ENCODE data around the gene CNNM3.
"Not testable (repeated sequence)": the region's sequence is repeated elsewhere in the genome, so short reads cannot be mapped to it uniquely, and the experiment has no call there.

Gene CNNM3

DNA sequence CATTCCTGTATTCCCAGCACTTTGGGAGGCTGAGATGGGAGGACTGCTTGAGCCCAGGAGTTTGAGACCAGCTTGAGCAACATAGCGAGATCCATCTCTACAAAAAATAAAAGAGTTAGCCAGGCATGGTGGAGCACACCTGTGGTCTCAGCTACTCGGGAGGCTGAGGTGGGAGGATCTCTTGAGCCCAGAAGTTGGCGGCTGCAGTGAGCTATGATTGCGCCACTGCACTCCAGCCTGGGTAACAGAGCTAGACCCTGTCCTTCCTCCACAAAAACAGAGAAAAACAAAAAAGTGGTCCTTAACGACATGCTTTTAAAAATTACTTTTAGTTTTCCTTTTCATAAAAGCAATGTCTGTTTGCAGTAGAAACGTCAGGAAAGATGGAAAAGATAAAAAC is 19.6 kb upstream of the CNNM3 start:
- H3K4me1 ChIP-seq (ENCODE audit: control insufficient read depth, insufficient read depth, low read depth, low read length); H4K8ac ChIP-seq (ENCODE audit: low read length); H2BK12ac ChIP-seq (ENCODE audit: low read length in 2 of 2); H2BK120ac ChIP-seq (ENCODE audit: low read depth, low read length); H3K23ac ChIP-seq (ENCODE audit: low read length in 2 of 2); H3K18ac ChIP-seq (ENCODE audit: low read depth in 1 of 2, low read length in 2 of 2); H3K9ac ChIP-seq (ENCODE audit: low read length); H3K4me2 ChIP-seq (ENCODE audit: low read length, poor library complexity, severe bottlenecking); DNase-seq; H2BK5ac ChIP-seq (ENCODE audit: low read depth, low read length, poor library complexity, severe bottlenecking); H4K91ac ChIP-seq (ENCODE audit: low read length); H3K14ac ChIP-seq (ENCODE audit: low read length in 2 of 2); H3K27me3 ChIP-seq (ENCODE audit: control insufficient read depth in 1 of 2, insufficient read depth in 1 of 2, low read length in 2 of 2); H2AFZ ChIP-seq (ENCODE audit: low read depth, low read length); H2BK15ac ChIP-seq (ENCODE audit: low read depth, poor library complexity, severe bottlenecking); H3K27ac ChIP-seq (ENCODE audit: low read length, poor library complexity, severe bottlenecking); H3K9me3 ChIP-seq (ENCODE audit: control insufficient read depth, low read length); H3K4ac ChIP-seq (ENCODE audit: low read depth in 1 of 2, low read length in 2 of 2); H3K4me3 ChIP-seq (ENCODE audit: insufficient read depth in 1 of 2, low read depth in 1 of 2, low read length in 2 of 2); H2AK5ac ChIP-seq (ENCODE audit: low read length, severe bottlenecking): not testable (repeated sequence)
- WGBS = 87% methylated on average over 5 of the region's 6 CpGs
- H3K36me3 ChIP-seq (ENCODE audit: control insufficient read depth in 1 of 2, insufficient read depth in 2 of 2, low read depth in 1 of 2, low read length in 2 of 2) = peaks cover 4 to 34% of the 10 kb centered on the region in 2 experiments
- peaks cover 13% of the 10 kb centered on the region for H3K79me1 ChIP-seq (replicated peaks; ENCODE audit: low read length, poor library complexity, severe bottlenecking)

GRCh38 chr2:96797066-96797625 is 18.9 kb upstream of the CNNM3 start:
- Histone ChIP-seq H3K27ac (ENCODE audit: low read length, poor library complexity, severe bottlenecking) (no peak overlapping the region), H2AK5ac (ENCODE audit: low read length, severe bottlenecking) (no peak overlapping the region), H2BK5ac (ENCODE audit: low read depth, low read length, poor library complexity, severe bottlenecking) (no peak overlapping the region), H3K4ac (ENCODE audit: low read depth in 1 of 2, low read length in 2 of 2) (no peak overlapping the region), H3K36me3 (ENCODE audit: control insufficient read depth in 1 of 2, insufficient read depth in 2 of 2, low read depth in 1 of 2, low read length in 2 of 2) (peaks cover 8 to 39% of the 10 kb centered on the region in 2 experiments), H4K8ac (ENCODE audit: low read length) (no peak overlapping the region), H2BK120ac (ENCODE audit: low read depth, low read length) (no peak overlapping the region), H3K9ac (ENCODE audit: low read length) (no peak overlapping the region), H2BK15ac (ENCODE audit: low read depth, poor library complexity, severe bottlenecking) (no peak overlapping the region), H3K79me1 (replicated peaks; ENCODE audit: low read length, poor library complexity, severe bottlenecking) (peaks cover 11% of the 10 kb centered on the region), H3K4me1 (ENCODE audit: control insufficient read depth, insufficient read depth, low read depth, low read length) (peaks cover 5% of the 10 kb centered on the region), H2AFZ (ENCODE audit: low read depth, low read length) (no peak overlapping the region), H3K18ac (ENCODE audit: low read depth in 1 of 2, low read length in 2 of 2) (no peak overlapping the region), H4K91ac (ENCODE audit: low read length) (no peak overlapping the region), H3K9me3 (ENCODE audit: control insufficient read depth, low read length) (no peaks in the 10 kb centered on the region), H3K23ac (ENCODE audit: low read length in 2 of 2) (no peak overlapping the region), H3K4me2 (ENCODE audit: low read length, poor library complexity, severe bottlenecking) (no peak overlapping the region), H3K4me3 (ENCODE audit: insufficient read depth in 1 of 2, low read depth in 1 of 2, low read length in 2 of 2) (no peak overlapping the region), H3K14ac (ENCODE audit: low read length in 2 of 2) (no peak overlapping the region), H3K27me3 (ENCODE audit: control insufficient read depth in 1 of 2, insufficient read depth in 1 of 2, low read length in 2 of 2) (no peaks in the 10 kb centered on the region), H2BK12ac (ENCODE audit: low read length in 2 of 2) (no peak overlapping the region)
- DNase-seq = no peak
- WGBS = 96% methylated on average over 23 of the region's 23 CpGs

DNA sequence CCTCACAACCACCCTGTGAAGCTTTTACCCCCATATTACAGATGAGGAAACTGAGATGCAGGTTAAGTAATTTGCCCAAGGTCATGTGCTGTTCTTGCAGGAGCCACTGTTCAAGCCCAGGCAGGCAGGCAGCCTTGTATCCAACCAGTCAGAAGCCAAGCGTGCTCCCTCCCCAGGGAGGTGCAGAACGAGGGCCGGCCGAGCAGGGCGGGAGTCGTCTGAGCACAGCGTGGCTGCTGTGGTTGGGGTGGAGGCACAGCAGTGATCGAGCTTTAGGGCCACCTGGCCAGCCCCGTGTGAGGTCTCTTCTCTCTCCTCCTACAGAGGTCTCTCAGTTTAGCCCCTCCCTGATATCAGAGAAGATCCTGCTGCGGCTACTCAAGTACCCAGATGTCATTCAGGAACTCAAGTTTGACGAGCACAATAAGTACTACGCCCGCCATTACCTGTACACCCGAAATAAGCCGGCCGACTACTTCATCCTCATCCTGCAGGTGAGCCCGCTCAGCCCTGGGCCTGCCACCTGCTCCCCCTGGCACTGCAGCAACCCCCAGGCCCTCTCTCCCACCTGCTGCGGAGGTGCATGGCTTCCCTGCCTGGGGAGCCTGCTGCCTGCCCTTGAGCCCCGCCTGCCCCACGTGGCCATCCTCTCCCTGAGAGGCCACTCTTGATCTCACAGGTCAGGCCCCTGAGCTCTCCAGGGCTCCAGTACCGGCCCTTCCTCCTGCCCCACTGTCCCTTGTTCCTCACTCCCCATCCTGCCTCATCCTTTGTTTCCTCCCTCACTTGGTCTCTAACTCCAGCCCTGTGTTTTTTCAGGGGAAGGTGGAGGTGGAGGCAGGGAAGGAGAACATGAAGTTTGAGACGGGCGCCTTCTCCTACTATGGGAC is 17.1 kb upstream of the CNNM3 start:
- no peaks in the 10 kb centered on the region for H3K27me3 ChIP-seq (ENCODE audit: control insufficient read depth in 1 of 2, insufficient read depth in 1 of 2, low read length in 2 of 2)
- H3K4me3 ChIP-seq (ENCODE audit: insufficient read depth in 1 of 2, low read depth in 1 of 2, low read length in 2 of 2) = no peak overlapping the region
- no peaks in the 10 kb centered on the region for H3K9me3 ChIP-seq (ENCODE audit: control insufficient read depth, low read length)
- H2BK5ac ChIP-seq (ENCODE audit: low read depth, low read length, poor library complexity, severe bottlenecking) = no peak overlapping the region
- H4K91ac ChIP-seq (ENCODE audit: low read length) = no peak overlapping the region
- H3K27ac ChIP-seq (ENCODE audit: low read length, poor library complexity, severe bottlenecking) = no peak overlapping the region
- H3K23ac ChIP-seq (ENCODE audit: low read length in 2 of 2) = no peak overlapping the region
- no peak overlapping the region for H3K4ac ChIP-seq (ENCODE audit: low read depth in 1 of 2, low read length in 2 of 2)
- peaks cover 7% of the 10 kb centered on the region for H3K79me1 ChIP-seq (replicated peaks; ENCODE audit: low read length, poor library complexity, severe bottlenecking)
- peaks cover 7% of the 10 kb centered on the region for H3K4me1 ChIP-seq (ENCODE audit: control insufficient read depth, insufficient read depth, low read depth, low read length)
- no peak overlapping the region for H2AFZ ChIP-seq (ENCODE audit: low read depth, low read length)
- no peak overlapping the region for H2AK5ac ChIP-seq (ENCODE audit: low read length, severe bottlenecking)
- H2BK12ac ChIP-seq (ENCODE audit: low read length in 2 of 2) = no peak overlapping the region
- H2BK120ac ChIP-seq (ENCODE audit: low read depth, low read length) = no peak overlapping the region
- H4K8ac ChIP-seq (ENCODE audit: low read length) = no peak overlapping the region
- no peak overlapping the region for H3K14ac ChIP-seq (ENCODE audit: low read length in 2 of 2)
- H2BK15ac ChIP-seq (ENCODE audit: low read depth, poor library complexity, severe bottlenecking) = no peak overlapping the region
- no peak overlapping the region for H3K4me2 ChIP-seq (ENCODE audit: low read length, poor library complexity, severe bottlenecking)
- 96% methylated on average over 22 of the region's 23 CpGs for WGBS
- peaks cover 13 to 42% of the 10 kb centered on the region in 2 experiments for H3K36me3 ChIP-seq (ENCODE audit: control insufficient read depth in 1 of 2, insufficient read depth in 2 of 2, low read depth in 1 of 2, low read length in 2 of 2)
- DNase-seq = no peak
- no peak overlapping the region for H3K18ac ChIP-seq (ENCODE audit: low read depth in 1 of 2, low read length in 2 of 2)
- no peak overlapping the region for H3K9ac ChIP-seq (ENCODE audit: low read length)

- Histone ChIP-seq H2BK120ac (ENCODE audit: low read depth, low read length) (no peak overlapping the region), H2BK5ac (ENCODE audit: low read depth, low read length, poor library complexity, severe bottlenecking) (no peak overlapping the region), H3K14ac (ENCODE audit: low read length in 2 of 2) (no peak overlapping the region), H3K23ac (ENCODE audit: low read length in 2 of 2) (no peak overlapping the region), H3K27me3 (ENCODE audit: control insufficient read depth in 1 of 2, insufficient read depth in 1 of 2, low read length in 2 of 2) (no peaks in the 10 kb centered on the region), H3K9me3 (ENCODE audit: control insufficient read depth, low read length) (no peaks in the 10 kb centered on the region), H2BK12ac (ENCODE audit: low read length in 2 of 2) (no peak overlapping the region), H3K4me3 (ENCODE audit: insufficient read depth in 1 of 2, low read depth in 1 of 2, low read length in 2 of 2) (no peak overlapping the region), H3K36me3 (ENCODE audit: control insufficient read depth in 1 of 2, insufficient read depth in 2 of 2, low read depth in 1 of 2, low read length in 2 of 2) (peaks cover 13 to 42% of the 10 kb centered on the region in 2 experiments), H4K8ac (ENCODE audit: low read length) (no peak overlapping the region), H4K91ac (ENCODE audit: low read length) (no peak overlapping the region), H3K4ac (ENCODE audit: low read depth in 1 of 2, low read length in 2 of 2) (no peak overlapping the region), H3K4me1 (ENCODE audit: control insufficient read depth, insufficient read depth, low read depth, low read length) (peaks cover 7% of the 10 kb centered on the region), H2AFZ (ENCODE audit: low read depth, low read length) (no peak overlapping the region), H3K18ac (ENCODE audit: low read depth in 1 of 2, low read length in 2 of 2) (no peak overlapping the region), H2AK5ac (ENCODE audit: low read length, severe bottlenecking) (no peak overlapping the region), H3K79me1 (replicated peaks; ENCODE audit: low read length, poor library complexity, severe bottlenecking) (peaks cover 7% of the 10 kb centered on the region), H3K9ac (ENCODE audit: low read length) (no peak overlapping the region), H3K4me2 (ENCODE audit: low read length, poor library complexity, severe bottlenecking) (no peak overlapping the region), H2BK15ac (ENCODE audit: low read depth, poor library complexity, severe bottlenecking) (no peak overlapping the region), H3K27ac (ENCODE audit: low read length, poor library complexity, severe bottlenecking) (no peak overlapping the region)
- WGBS = 96% methylated on average over 8 of the region's 8 CpGs
- DNase-seq = no peak
Observed at GRCh38 chr2:96799623-96799935, 16.5 kb upstream of the CNNM3 start.
